Effector memory CD4-positive, alpha-beta T cell (primary cell): ENCODE measurements around the gene DEFB124.

Experiments
- DNase-seq, 3 donors: peaks; one replicate each; pipeline ENCODE4 v3.0.0-alpha.2; 2020
- H3K27ac ChIP-seq: 2 replicates; pipeline ENCODE4 v1.7.0; 2013; ENCODE audit warnings: mild to moderate bottlenecking, low read length, moderate library complexity; ENCODE audit not compliant: insufficient read depth, poor library complexity, severe bottlenecking
- H3K27me3 ChIP-seq: replicated peaks from 2 replicates; pipeline ENCODE4 v1.7.0; 2013; ENCODE audit warnings: mild to moderate bottlenecking, low read length; ENCODE audit not compliant: insufficient read depth, control insufficient read depth, poor library complexity, severe bottlenecking
- H3K36me3 ChIP-seq: 2 replicates; pipeline ENCODE4 v1.7.0; 2013; ENCODE audit warnings: mild to moderate bottlenecking, low read length, moderate library complexity; ENCODE audit not compliant: control insufficient read depth, insufficient read depth
- H3K4me1 ChIP-seq: 2 replicates; pipeline ENCODE4 v1.7.0; 2013; ENCODE audit warnings: low read length, mild to moderate bottlenecking; ENCODE audit not compliant: control insufficient read depth, insufficient read depth, poor library complexity, severe bottlenecking
- H3K4me3 ChIP-seq: 2 replicates; pipeline ENCODE4 v1.7.0; 2013; ENCODE audit warnings: low read length, low read depth, mild to moderate bottlenecking; ENCODE audit not compliant: insufficient read depth, poor library complexity, severe bottlenecking
- H3K9me3 ChIP-seq: 2 replicates; pipeline ENCODE4 v1.7.0; 2013; ENCODE audit warnings: mild to moderate bottlenecking, low read length, moderate library complexity; ENCODE audit not compliant: control insufficient read depth

The DEFB124 gene

GRCh38 chr20:31489152-31489551 is 14.2 kb upstream of the DEFB124 start:
- H3K9me3 ChIP-seq: no peaks in the 10 kb centered on the region
- H3K4me1 ChIP-seq: no peaks in the 10 kb centered on the region
- H3K27me3 ChIP-seq: no peaks in the 10 kb centered on the region
- H3K27ac ChIP-seq: no peak overlapping the region
- H3K36me3 ChIP-seq: no peaks in the 10 kb centered on the region
- H3K4me3 ChIP-seq: no peak overlapping the region
- no peak for DNase-seq

GRCh38 chr20:31488115-31488514 is 13.2 kb upstream of the DEFB124 start:
- no peaks in the 10 kb centered on the region for H3K9me3 ChIP-seq
- DNase-seq: no peak
- no peak overlapping the region for H3K27ac ChIP-seq
- H3K27me3 ChIP-seq: no peaks in the 10 kb centered on the region
- no peak overlapping the region for H3K4me3 ChIP-seq
- no peaks in the 10 kb centered on the region for H3K4me1 ChIP-seq
- H3K36me3 ChIP-seq: no peaks in the 10 kb centered on the region

GRCh38 chr20:31485450-31486339 is 10.8 kb upstream of the DEFB124 start:
- Histone ChIP-seq H3K4me3 (no peak overlapping the region), H3K27me3 (no peaks in the 10 kb centered on the region)
- DNase-seq: no peak

GRCh38 chr20:31484001-31484400 is 9.1 kb upstream of the DEFB124 start:
- Histone ChIP-seq H3K27ac (no peak overlapping the region), H3K36me3 (no peaks in the 10 kb centered on the region), H3K27me3 (no peaks in the 10 kb centered on the region), H3K4me1 (no peaks in the 10 kb centered on the region), H3K9me3 (no peaks in the 10 kb centered on the region), H3K4me3 (no peak overlapping the region)
- no peak for DNase-seq

More at GRCh38 chr20:31485450-31486339, 10.8 kb upstream of the DEFB124 start:
- H3K36me3 ChIP-seq: no peaks in the 10 kb centered on the region
- H3K4me1 ChIP-seq: no peaks in the 10 kb centered on the region
- no peak overlapping the region for H3K27ac ChIP-seq
- no peaks in the 10 kb centered on the region for H3K9me3 ChIP-seq

- H3K4me1 ChIP-seq: peaks cover 3% of the 10 kb centered on the region
- H3K36me3 ChIP-seq: no peaks in the 10 kb centered on the region
- no peak overlapping the region for H3K4me3 ChIP-seq
- no peak overlapping the region for H3K27ac ChIP-seq
- no peak for DNase-seq
- peaks cover 6% of the 10 kb centered on the region for H3K27me3 ChIP-seq
- no peaks in the 10 kb centered on the region for H3K9me3 ChIP-seq
Observed at GRCh38 chr20:31476643-31477215, 1.8 kb upstream of the DEFB124 start.

GRCh38 chr20:31476294-31476585 is 1.3 kb upstream of the DEFB124 start:
- Histone ChIP-seq H3K27ac (no peak overlapping the region), H3K4me3 (no peak overlapping the region), H3K27me3 (peaks cover 6% of the 10 kb centered on the region), H3K4me1 (peaks cover 3% of the 10 kb centered on the region), H3K36me3 (no peaks in the 10 kb centered on the region), H3K9me3 (no peaks in the 10 kb centered on the region)
- DNase-seq: no peak

GRCh38 chr20:31475472-31476293 is 756 bp upstream of the DEFB124 start:
- Histone ChIP-seq H3K36me3 (no peaks in the 10 kb centered on the region), H3K4me3 (no peak overlapping the region), H3K4me1 (peaks cover 3% of the 10 kb centered on the region), H3K9me3 (no peaks in the 10 kb centered on the region), H3K27me3 (peaks cover 6% of the 10 kb centered on the region), H3K27ac (no peak overlapping the region)
- DNase-seq: no peak

GRCh38 chr20:31474097-31474436 is 860 bp downstream of the DEFB124 start:
- Histone ChIP-seq H3K27ac (no peak overlapping the region), H3K4me1 (peaks cover 3% of the 10 kb centered on the region), H3K9me3 (no peaks in the 10 kb centered on the region), H3K36me3 (no peaks in the 10 kb centered on the region), H3K4me3 (no peak overlapping the region), H3K27me3 (peaks cover 6% of the 10 kb centered on the region)
- DNase-seq: no peak

GRCh38 chr20:31473331-31474096 is 1.4 kb downstream of the DEFB124 start:
- no peak overlapping the region for H3K4me3 ChIP-seq
- no peaks in the 10 kb centered on the region for H3K9me3 ChIP-seq
- no peaks in the 10 kb centered on the region for H3K36me3 ChIP-seq
- H3K27me3 ChIP-seq: peaks cover 6% of the 10 kb centered on the region
- peaks cover 3% of the 10 kb centered on the region for H3K4me1 ChIP-seq
- H3K27ac ChIP-seq: no peak overlapping the region
- no peak for DNase-seq
